Measurements from ENCODE around the gene SQOR. TPM values are rescaled to one million over a fixed set of nuclear protein-coding genes. Genes with fewer than 3 reads are reported as not detected.

Gene SQOR
- total and polyA plus RNA-seq, 2 donors (not counting 1 experiment from before 2014, with no cell fraction given), result 81.5 to 129 TPM

GRCh38 chr15:45666119-45666875 is 31.5 kb downstream of the SQOR start:
- Histone ChIP-seq H3K36me3 (ENCODE audit: control insufficient read depth, insufficient read depth, low read length) (peaks cover 4% of the 10 kb centered on the region), H3K27ac (ENCODE audit: insufficient read depth, low read length) (no peak overlapping the region), H3K79me2 (ENCODE audit: control insufficient read depth, insufficient read depth, low read length) (no peaks in the 10 kb centered on the region), H2AFZ (ENCODE audit: low read length) (no peak overlapping the region), H3K27me3 (ENCODE audit: control insufficient read depth, insufficient read depth, low read length) (no peaks in the 10 kb centered on the region), H3K4me3 (replicated peaks in 1 of 4; ENCODE audit: control extremely low read depth in 1 of 4, insufficient read depth in 1 of 4, low read depth in 3 of 4, low read length in 4 of 4) (no peak overlapping the region), H3K4me2 (ENCODE audit: extremely low read depth, insufficient read depth, low read length) (no peak overlapping the region), H4K20me1 (ENCODE audit: control insufficient read depth, extremely low read depth, insufficient read depth, low read length) (no peaks in the 10 kb centered on the region), H3K9me3 (ENCODE audit: control insufficient read depth, insufficient read depth, low read depth, low read length) (no peaks in the 10 kb centered on the region), H3K9ac (ENCODE audit: insufficient read depth, low read length) (no peak overlapping the region), H3K4me1 (ENCODE audit: control insufficient read depth, extremely low read depth, insufficient read depth, low read length) (no peaks in the 10 kb centered on the region)
- no peak for TF ChIP-seq CTCF (conservative IDR thresholded peaks at IDR 0.05 in 1 of 2, IDR thresholded peaks at IDR 0.05 in 1 of 2; ENCODE audit: low read depth in 1 of 2, low read length in 2 of 2)
- DNase-seq (ENCODE audit: low read depth in 2 of 2), result no peak

GRCh38 chr15:45667002-45667401 is 32.2 kb downstream of the SQOR start:
- H3K9me3 ChIP-seq (ENCODE audit: control insufficient read depth, insufficient read depth, low read depth, low read length), result no peaks in the 10 kb centered on the region
- no peaks in the 10 kb centered on the region for H3K4me1 ChIP-seq (ENCODE audit: control insufficient read depth, extremely low read depth, insufficient read depth, low read length)
- H3K4me3 ChIP-seq (replicated peaks in 1 of 4; ENCODE audit: control extremely low read depth in 1 of 4, insufficient read depth in 1 of 4, low read depth in 3 of 4, low read length in 4 of 4), result no peak overlapping the region
- TF ChIP-seq EZH2 (IDR thresholded peaks at IDR 0.05; ENCODE audit: low read length, missing control alignments) (no peak), CTCF (conservative IDR thresholded peaks at IDR 0.05 in 1 of 2, IDR thresholded peaks at IDR 0.05 in 1 of 2; ENCODE audit: low read depth in 1 of 2, low read length in 2 of 2) (no peak)
- DNase-seq (ENCODE audit: low read depth in 2 of 2), result no peak
- no peaks in the 10 kb centered on the region for H4K20me1 ChIP-seq (ENCODE audit: control insufficient read depth, extremely low read depth, insufficient read depth, low read length)
- no peaks in the 10 kb centered on the region for H3K79me2 ChIP-seq (ENCODE audit: control insufficient read depth, insufficient read depth, low read length)
- no peaks in the 10 kb centered on the region for H3K27me3 ChIP-seq (ENCODE audit: control insufficient read depth, insufficient read depth, low read length)
- H3K9ac ChIP-seq (ENCODE audit: insufficient read depth, low read length), result no peak overlapping the region
- no peak overlapping the region for H2AFZ ChIP-seq (ENCODE audit: low read length)
- peaks cover 4% of the 10 kb centered on the region for H3K36me3 ChIP-seq (ENCODE audit: control insufficient read depth, insufficient read depth, low read length)
- no peak overlapping the region for H3K27ac ChIP-seq (ENCODE audit: insufficient read depth, low read length)
- H3K4me2 ChIP-seq (ENCODE audit: extremely low read depth, insufficient read depth, low read length), result no peak overlapping the region

GRCh38 chr15:45668386-45668785 is 33.6 kb downstream of the SQOR start:
- peaks cover 3% of the 10 kb centered on the region for H3K36me3 ChIP-seq (ENCODE audit: control insufficient read depth, insufficient read depth, low read length)
- H4K20me1 ChIP-seq (ENCODE audit: control insufficient read depth, extremely low read depth, insufficient read depth, low read length), result no peaks in the 10 kb centered on the region
- no peak overlapping the region for H3K4me3 ChIP-seq (replicated peaks in 1 of 4; ENCODE audit: control extremely low read depth in 1 of 4, insufficient read depth in 1 of 4, low read depth in 3 of 4, low read length in 4 of 4)

More at GRCh38 chr15:45668386-45668785, 33.6 kb downstream of the SQOR start:
- H3K4me1 ChIP-seq (ENCODE audit: control insufficient read depth, extremely low read depth, insufficient read depth, low read length), result no peaks in the 10 kb centered on the region
- no peak overlapping the region for H3K4me2 ChIP-seq (ENCODE audit: extremely low read depth, insufficient read depth, low read length)
- H3K79me2 ChIP-seq (ENCODE audit: control insufficient read depth, insufficient read depth, low read length), result no peaks in the 10 kb centered on the region
- TF ChIP-seq CTCF (conservative IDR thresholded peaks at IDR 0.05 in 1 of 2, IDR thresholded peaks at IDR 0.05 in 1 of 2; ENCODE audit: low read depth in 1 of 2, low read length in 2 of 2), result no peak
- no peak overlapping the region for H2AFZ ChIP-seq (ENCODE audit: low read length)
- H3K9me3 ChIP-seq (ENCODE audit: control insufficient read depth, insufficient read depth, low read depth, low read length), result no peaks in the 10 kb centered on the region
- DNase-seq (ENCODE audit: low read depth in 2 of 2), result no peak
- H3K9ac ChIP-seq (ENCODE audit: insufficient read depth, low read length), result no peak overlapping the region
- no peaks in the 10 kb centered on the region for H3K27me3 ChIP-seq (ENCODE audit: control insufficient read depth, insufficient read depth, low read length)
- H3K27ac ChIP-seq (ENCODE audit: insufficient read depth, low read length), result no peak overlapping the region
